Activated T-helper 1 cell treated with anti-CD3 and anti-CD28 coated beads, Interleukin-12 subunit alpha, Interleukin-12 subunit beta, Interleukin-2, Interleukin-4 antibody, amounts not matched to agents 30 ng/mL and 10 ng/mL and 1 ng/mL, durations not matched to agents 14 hours and 24 hours and 36 hours (primary cell): Measurements from ENCODE around the gene MYT1. TPM values are rescaled to one million over a fixed set of nuclear protein-coding genes. Genes with fewer than 3 reads are reported as not detected.

Source experiments
- DNase-seq: peaks from one replicate; pipeline ENCODE4 v3.0.0; 2021; ENCODE audit warnings: low spot score
- H3K27ac Mint-ChIP-seq: one replicate; pipeline ENCODE4 v1.8.0; 2021; ENCODE audit warnings: mild to moderate bottlenecking, mixed read lengths
- H3K27me3 Mint-ChIP-seq: one replicate; pipeline ENCODE4 v1.8.0; 2022; ENCODE audit warnings: mild to moderate bottlenecking, moderate library complexity, mixed read lengths; ENCODE audit not compliant: insufficient read depth
- H3K36me3 Mint-ChIP-seq: one replicate; pipeline ENCODE4 v1.8.0; 2021; ENCODE audit warnings: low read depth, mixed read lengths
- H3K4me1 Mint-ChIP-seq: one replicate; pipeline ENCODE4 v1.8.0; 2021; ENCODE audit warnings: low read depth, mixed read lengths
- H3K4me3 Mint-ChIP-seq: one replicate; pipeline ENCODE4 v1.8.0; 2021; ENCODE audit warnings: mild to moderate bottlenecking, moderate library complexity, mixed read lengths
- H3K9me3 Mint-ChIP-seq: one replicate; pipeline ENCODE4 v1.8.0; 2021; ENCODE audit warnings: mixed read lengths
- intact Hi-C: fragments of 100-400 bp; cut with micrococcal nuclease; formaldehyde crosslinking; loops from one replicate; pipeline ENCODE4 v1.15.1; 2024
- total RNA-seq: library from RNA; stranded (reverse); gene quantifications from 2 replicates; pipeline ENCODE4 v1.2.3, GENCODE V29; 2022

The MYT1 gene
- total RNA-seq, 1 donor from 2014 or later, result not detected

GRCh38 chr20:64216910-64217309 lies 52.7 kb downstream of the MYT1 start:
- no peak for DNase-seq
- intact Hi-C loops, result no loop called here
- H3K9me3 Mint-ChIP-seq, result no peaks in the 10 kb centered on the region

GRCh38 chr20:64217539-64218221 lies 53.4 kb downstream of the MYT1 start:
- Mint-ChIP-seq H3K36me3 (no peaks in the 10 kb centered on the region), H3K4me3 (no peak overlapping the region), H3K27me3 (peaks cover 5% of the 10 kb centered on the region), H3K27ac (no peak overlapping the region), H3K9me3 (no peaks in the 10 kb centered on the region), H3K4me1 (peaks cover 5% of the 10 kb centered on the region)
- DNase-seq, result no peak
- intact Hi-C loops, result no loop called here

More at GRCh38 chr20:64216910-64217309, 52.7 kb downstream of the MYT1 start:
- Mint-ChIP-seq H3K36me3 (no peaks in the 10 kb centered on the region), H3K27me3 (peaks cover 5% of the 10 kb centered on the region), H3K4me1 (peaks cover 5% of the 10 kb centered on the region), H3K4me3 (no peak overlapping the region), H3K27ac (no peak overlapping the region)

- H3K4me1 Mint-ChIP-seq, result peaks cover 5% of the 10 kb centered on the region
- intact Hi-C loops, result no loop called here
- H3K27ac Mint-ChIP-seq, result no peak overlapping the region
- DNase-seq, result no peak
- H3K9me3 Mint-ChIP-seq, result no peaks in the 10 kb centered on the region
- peaks cover 4% of the 10 kb centered on the region for H3K27me3 Mint-ChIP-seq
- H3K36me3 Mint-ChIP-seq, result no peaks in the 10 kb centered on the region
- no peak overlapping the region for H3K4me3 Mint-ChIP-seq
These were observed 55.0 kb downstream of the MYT1 start for GRCh38 chr20:64219202-64219601.

- Mint-ChIP-seq H3K4me1 (peaks cover 5% of the 10 kb centered on the region), H3K4me3 (no peak overlapping the region), H3K9me3 (no peaks in the 10 kb centered on the region), H3K36me3 (no peaks in the 10 kb centered on the region), H3K27ac (no peak overlapping the region), H3K27me3 (peaks cover 4% of the 10 kb centered on the region)
- intact Hi-C loops, result no loop called here
- DNase-seq, result no peak
These were observed 55.5 kb downstream of the MYT1 start for GRCh38 chr20:64219730-64220129.

- no peak overlapping the region for H3K27ac Mint-ChIP-seq
- H3K4me1 Mint-ChIP-seq, result no peaks in the 10 kb centered on the region
- intact Hi-C loops, result no loop called here
- H3K9me3 Mint-ChIP-seq, result no peaks in the 10 kb centered on the region
- no peaks in the 10 kb centered on the region for H3K36me3 Mint-ChIP-seq
- peaks cover 2% of the 10 kb centered on the region for H3K27me3 Mint-ChIP-seq
- H3K4me3 Mint-ChIP-seq, result no peak overlapping the region
- no peak for DNase-seq
These were observed 56.2 kb downstream of the MYT1 start for GRCh38 chr20:64220420-64220819.

- H3K4me1 Mint-ChIP-seq, result no peaks in the 10 kb centered on the region
- H3K36me3 Mint-ChIP-seq, result no peaks in the 10 kb centered on the region
- no peaks in the 10 kb centered on the region for H3K9me3 Mint-ChIP-seq
- no peak overlapping the region for H3K4me3 Mint-ChIP-seq
- peaks cover 2% of the 10 kb centered on the region for H3K27me3 Mint-ChIP-seq
- intact Hi-C loops, result no loop called here
- H3K27ac Mint-ChIP-seq, result no peak overlapping the region
- no peak for DNase-seq
These were observed 56.8 kb downstream of the MYT1 start for GRCh38 chr20:64220891-64221527.

- Mint-ChIP-seq H3K9me3 (no peaks in the 10 kb centered on the region), H3K27me3 (peaks cover 2% of the 10 kb centered on the region), H3K4me1 (no peaks in the 10 kb centered on the region)
These were observed 58.1 kb downstream of the MYT1 start for GRCh38 chr20:64222291-64222735.

GRCh38 chr20:64222851-64223525 lies 58.7 kb downstream of the MYT1 start:
- intact Hi-C loops, result no loop called here
- Mint-ChIP-seq H3K27ac (no peak overlapping the region), H3K36me3 (no peaks in the 10 kb centered on the region), H3K27me3 (peaks cover 2% of the 10 kb centered on the region), H3K9me3 (no peaks in the 10 kb centered on the region), H3K4me3 (no peak overlapping the region), H3K4me1 (no peaks in the 10 kb centered on the region)
- DNase-seq, result no peak

More at GRCh38 chr20:64222291-64222735, 58.1 kb downstream of the MYT1 start:
- no peak overlapping the region for H3K4me3 Mint-ChIP-seq
- no peak for DNase-seq
- H3K36me3 Mint-ChIP-seq, result no peaks in the 10 kb centered on the region
- no peak overlapping the region for H3K27ac Mint-ChIP-seq
- intact Hi-C loops, result no loop called here

- peaks cover 2% of the 10 kb centered on the region for H3K27me3 Mint-ChIP-seq
- no peak for DNase-seq
- H3K27ac Mint-ChIP-seq, result no peak overlapping the region
- no peaks in the 10 kb centered on the region for H3K36me3 Mint-ChIP-seq
- no peak overlapping the region for H3K4me3 Mint-ChIP-seq
- no peaks in the 10 kb centered on the region for H3K4me1 Mint-ChIP-seq
- H3K9me3 Mint-ChIP-seq, result no peaks in the 10 kb centered on the region
- intact Hi-C loops, result no loop called here
These were observed 59.3 kb downstream of the MYT1 start for GRCh38 chr20:64223526-64224067.

- no peak overlapping the region for H3K4me3 Mint-ChIP-seq
- peaks cover 2% of the 10 kb centered on the region for H3K27me3 Mint-ChIP-seq
- H3K27ac Mint-ChIP-seq, result no peak overlapping the region
- no peaks in the 10 kb centered on the region for H3K4me1 Mint-ChIP-seq
- H3K36me3 Mint-ChIP-seq, result no peaks in the 10 kb centered on the region
- H3K9me3 Mint-ChIP-seq, result no peaks in the 10 kb centered on the region
- no peak for DNase-seq
- intact Hi-C loops, result no loop called here
These were observed 60.3 kb downstream of the MYT1 start for GRCh38 chr20:64224351-64225170.

GRCh38 chr20:64225171-64225595 lies 60.9 kb downstream of the MYT1 start:
- peaks cover 2% of the 10 kb centered on the region for H3K27me3 Mint-ChIP-seq
- H3K4me3 Mint-ChIP-seq, result no peak overlapping the region
- no peak for DNase-seq
- intact Hi-C loops, result no loop called here
- H3K4me1 Mint-ChIP-seq, result no peaks in the 10 kb centered on the region
- no peaks in the 10 kb centered on the region for H3K9me3 Mint-ChIP-seq
- H3K36me3 Mint-ChIP-seq, result no peaks in the 10 kb centered on the region
- no peak overlapping the region for H3K27ac Mint-ChIP-seq

- intact Hi-C loops, result no loop called here
- Mint-ChIP-seq H3K27ac (no peak overlapping the region), H3K9me3 (no peaks in the 10 kb centered on the region)
These were observed 61.8 kb downstream of the MYT1 start for GRCh38 chr20:64225828-64226598.

More at GRCh38 chr20:64225828-64226598, 61.8 kb downstream of the MYT1 start:
- Mint-ChIP-seq H3K27me3 (peaks cover 2% of the 10 kb centered on the region), H3K4me1 (no peaks in the 10 kb centered on the region), H3K36me3 (no peaks in the 10 kb centered on the region), H3K4me3 (no peak overlapping the region)
- DNase-seq, result no peak
